ENCODE measurements around the gene TMEM43. TPM values are rescaled to one million over a fixed set of nuclear protein-coding genes. Genes with fewer than 3 reads are reported as not detected.
A peak's percentile ranks its signal among the peaks of the same experiment; 100 is the strongest.

Gene TMEM43
- polyA plus RNA-seq, 1 of the 3 experiments (the other 2 are of a cell fraction) = 105 TPM

GRCh38 chr3:14125193-14126016, 553 bp downstream of the TMEM43 start:
- Histone ChIP-seq H3K9me3 (no peaks in the 10 kb centered on the region), H2AFZ (ENCODE audit: low read depth) (peak overlapping the region; percentile 62; the same call in 1 of the 2 replicates), H3K4me3 (ENCODE audit: low read depth in 2 of 2, low read length in 1 of 2) (peak overlapping the region; percentile 88 to 99), H3K27ac (ENCODE audit: low read depth in 2 of 2, low read length in 1 of 2) (peak overlapping the region; percentile 90 to 93), H4K20me1 (ENCODE audit: insufficient read depth) (peaks cover 36% of the 10 kb centered on the region), H3K4me2 (peak overlapping the region; percentile 92), H3K27me3 (ENCODE audit: insufficient read depth) (no peaks in the 10 kb centered on the region), H3F3A (replicated peaks; ENCODE audit: insufficient read depth) (peaks cover 14% of the 10 kb centered on the region), H3K79me2 (ENCODE audit: insufficient read depth) (peaks cover 77% of the 10 kb centered on the region), H3K36me3 (replicated peaks in 1 of 2; ENCODE audit: control insufficient read depth in 1 of 2, insufficient read depth in 2 of 2, low read length in 1 of 2) (peaks cover 32 to 42% of the 10 kb centered on the region in 2 experiments), H3K9me2 (no peaks in the 10 kb centered on the region), H3K9ac (peak overlapping the region; percentile 96), H3K4me1 (ENCODE audit: control insufficient read depth in 1 of 2, insufficient read depth in 2 of 2, low read depth in 1 of 2, low read length in 1 of 2) (peaks cover 15 to 34% of the 10 kb centered on the region in 2 experiments)
- peak; percentile 65 for TF ChIP-seq JUND (IDR thresholded peaks at IDR 0.05)
- TF ChIP-seq EP300 (IDR thresholded peaks at IDR 0.05; ENCODE audit: borderline replicate concordance in 1 of 2, low read depth in 1 of 2, low read length in 1 of 2) = 0 out of 4 replicates have a peak, but pooled peaks of 1 of the 2 experiments have one; percentile 19
- no peak for TF ChIP-seq MXI1 (IDR thresholded peaks at IDR 0.05; ENCODE audit: low read depth, low read length)
- peak; percentile 94 for TF ChIP-seq REST (IDR thresholded peaks at IDR 0.05; ENCODE audit: low read depth, low read length)
- peak; percentile 18 for TF ChIP-seq MAX (IDR thresholded peaks at IDR 0.05; ENCODE audit: low read depth)
- TF ChIP-seq USF2 (IDR thresholded peaks at IDR 0.05; ENCODE audit: borderline replicate concordance, low read depth, low read length) = no peak
- no peak for TF ChIP-seq YY1 (IDR thresholded peaks at IDR 0.05; ENCODE audit: low read depth)
- TF ChIP-seq TAF1 (IDR thresholded peaks at IDR 0.05; ENCODE audit: borderline replicate concordance, low read depth, low read length) = no peak
- TF ChIP-seq RFX5 (IDR thresholded peaks at IDR 0.05; ENCODE audit: low read length) = no peak
- peak; percentile 70; the same call in 1 of the 2 replicates for TF ChIP-seq SIN3A (IDR thresholded peaks at IDR 0.05; ENCODE audit: borderline replicate concordance, low read depth, low read length)
- no peak for TF ChIP-seq RXRA (IDR thresholded peaks at IDR 0.05; ENCODE audit: borderline replicate concordance, low read depth)
- TF ChIP-seq EZH2phosphoT487 (IDR thresholded peaks at IDR 0.05; ENCODE audit: borderline replicate concordance, low read depth) = no peak
- no peak for TF ChIP-seq POLR2AphosphoS5 (IDR thresholded peaks at IDR 0.05; ENCODE audit: low read depth, low read length)
- no peak for TF ChIP-seq CHD2 (IDR thresholded peaks at IDR 0.05; ENCODE audit: low read length, partially characterized antibody)
- TF ChIP-seq GABPA (IDR thresholded peaks at IDR 0.05; ENCODE audit: low read depth) = no peak
- TF ChIP-seq SMC3 (IDR thresholded peaks at IDR 0.05; ENCODE audit: low read depth, low read length) = no peak
- 0 out of 2 replicates have a peak, but pooled peaks have one; percentile 4 for TF ChIP-seq PBX3 (IDR thresholded peaks at IDR 0.05)
- TF ChIP-seq FOSL2 (IDR thresholded peaks at IDR 0.05; ENCODE audit: borderline replicate concordance, low read depth) = peak; percentile 75
- TF ChIP-seq CTCF (IDR thresholded peaks at IDR 0.05) = no peak; the same call in 1 of the 2 replicates
- DNase-seq = no peak
- ChIA-PET CTCF (interaction anchor here (0.6 to 3.9 kb wide), 6 partner anchors 27 to 229 kb away, joined by 3 to 37 read pairs (median 4); no protein-coding TSS in a partner anchor), POLR2A (interaction anchor here (0.7 to 3.2 kb wide), 8 partner anchors 8 to 231 kb away, joined by 3 to 35 read pairs (median 4); partner anchors contain the start of genes LSM3 and XPC)
- WGBS (ENCODE audit: low lambda C conversion rate) = under 1% methylated on average over 27 of the region's 44 CpGs
